Renal pelvis (tissue), 4 donors: ENCODE measurements around the gene KLHDC4. TPM values are rescaled to one million over a fixed set of nuclear protein-coding genes. Genes with fewer than 3 reads are reported as not detected.
"Not testable (repeated sequence)": the region's sequence is repeated elsewhere in the genome, so short reads cannot be mapped to it uniquely, and the experiment has no call there.

Experiments
- DNase-seq: peaks from one replicate; pipeline ENCODE4 v3.0.0-alpha.2; 2013
- polyA plus RNA-seq, 3 donors: library from polyadenylated mRNA; unstranded; fragments of 120-200 nt; gene quantifications; one replicate each; pipeline ENCODE4 v1.2.1, GENCODE V29; 2013; ENCODE audit not compliant: insufficient read length in 3 of 3

Gene KLHDC4
- polyA plus RNA-seq, 3 donors, result 28.9 to 42.6 (median 41.0) TPM

GRCh38 chr16:87790292-87791100, 24.7 kb upstream of the KLHDC4 start:
- no peak for DNase-seq

GRCh38 chr16:87789437-87790291, 23.9 kb upstream of the KLHDC4 start:
- DNase-seq, result no peak

GRCh38 chr16:87788730-87789436, 23.1 kb upstream of the KLHDC4 start:
- DNase-seq, result not testable (repeated sequence)

GRCh38 chr16:87787451-87788091, 21.8 kb upstream of the KLHDC4 start:
- DNase-seq, result not testable (repeated sequence)

GRCh38 chr16:87784812-87785211, 19.0 kb upstream of the KLHDC4 start:
- no peak for DNase-seq

- DNase-seq, result no peak
These were observed 16.2 kb upstream of the KLHDC4 start for GRCh38 chr16:87782033-87782432.

GRCh38 chr16:87780385-87780989, 14.7 kb upstream of the KLHDC4 start:
- DNase-seq, result no peak

GRCh38 chr16:87778830-87779579, 13.2 kb upstream of the KLHDC4 start:
- DNase-seq, result peak; percentile 73

- no peak for DNase-seq
These were observed 12.7 kb upstream of the KLHDC4 start for GRCh38 chr16:87778476-87778829.

GRCh38 chr16:87773836-87774235, 8.1 kb upstream of the KLHDC4 start:
- DNase-seq, result not testable (repeated sequence)

GRCh38 chr16:87767456-87767855, 1.7 kb upstream of the KLHDC4 start:
- not testable (repeated sequence) for DNase-seq

GRCh38 chr16:87766485-87766797, 655 bp upstream of the KLHDC4 start:
- no peak for DNase-seq

GRCh38 chr16:87765473-87765775, 362 bp downstream of the KLHDC4 start:
- no peak for DNase-seq

GRCh38 chr16:87764600-87765472, 950 bp downstream of the KLHDC4 start:
- no peak for DNase-seq

GRCh38 chr16:87762620-87763019, 3.2 kb downstream of the KLHDC4 start:
- no peak for DNase-seq

- no peak for DNase-seq
These were observed 3.7 kb downstream of the KLHDC4 start for GRCh38 chr16:87762071-87762571.

GRCh38 chr16:87761060-87761459, 4.7 kb downstream of the KLHDC4 start:
- no peak for DNase-seq

- no peak for DNase-seq
These were observed 7.9 kb downstream of the KLHDC4 start for GRCh38 chr16:87757841-87758426.

GRCh38 chr16:87754535-87754934, 11.3 kb downstream of the KLHDC4 start:
- no peak for DNase-seq
